Pancreas (tissue), 10 donors: ENCODE measurements around the gene RBM18. TPM values are rescaled to one million over a fixed set of nuclear protein-coding genes. Genes with fewer than 3 reads are reported as not detected.

Experiments
- ATAC-seq, 4 donors: fragments of 200-7000 bp; cut with Tn5 transposase; one replicate each; pipeline versions ENCODE4 v1.8.0 to v1.9.1; 2020; ENCODE audit warnings: mild to moderate bottlenecking in 4 of 4, moderate library complexity in 4 of 4
- DNase-seq, 6 donors: peaks; one replicate each; pipeline ENCODE4 v3.0.0-alpha.2; 2020
- FAIRE-seq: peaks from 2 replicates; lab custom pipeline; 2012; peaks lifted over from hg19 to GRCh38; lab: Jason Lieb, UNC
- H3K27ac ChIP-seq, 4 donors: fragments of 200-600 bp; sonication (generic); 1 replicate in 3 of 4; 2 replicates in 1 of 4; pipeline versions ENCODE4 v1.5.0 to v1.8.0; 2020
- H3K27me3 ChIP-seq, 4 donors: fragments of 200-600 bp; one replicate each; pipeline ENCODE4 v1.8.0; 2021
- H3K36me3 ChIP-seq, 3 donors: fragments of 200-600 bp; sonication (generic) in 1 of 3; one replicate each; pipeline versions ENCODE4 v1.5.0 to v1.8.0; 2020 to 2021
- H3K4me1 ChIP-seq, 3 donors: fragments of 200-600 bp; one replicate each; pipeline ENCODE4 v1.8.0; 2021
- H3K4me3 ChIP-seq, 4 donors: fragments of 200-600 bp; sonication (generic) in 2 of 4; one replicate each; pipeline versions ENCODE4 v1.5.0 to v1.8.0; 2020 to 2021
- H3K9me3 ChIP-seq, 4 donors: fragments of 200-600 bp; one replicate each; pipeline ENCODE4 v1.8.0; 2021
- WGBS, 2 donors: extraction: QIAGEN DNeasy Blood & Tissue Kit; methylation state at CpG; one replicate each; pipeline ENCODE4 v1.1.7; 2013; 5-methylcytosine and 5-hydroxymethylcytosine counted together
- intact Hi-C, 3 donors: fragments of 100-400 bp; cut with DNase I; formaldehyde crosslinking; loops; one replicate each; pipeline versions ENCODE4 v1.11.1 to v1.14.2; 2022
- polyA plus RNA-seq, 2 donors: library from polyadenylated mRNA; stranded (reverse); fragments of 200-250 nt; gene quantifications; one replicate each; pipeline ENCODE4 v1.2.3, GENCODE V29; 2013
- total RNA-seq, 6 donors: library from RNA; stranded (reverse); fragmentation: NEBNext Ultra II Directional in 4 of 6; extraction: Animal tissue kit (Norgen Biotek cat#: 25700) in 4 of 6; gene quantifications; one replicate each; pipeline versions ENCODE4 v1.2.1 to v1.2.4, GENCODE V29; 2021 to 2023
- TF ChIP-seq, protein P1 (sequence below), 4 donors: fragments of 200-600 bp; sonication (generic) in 3 of 4; IDR thresholded peaks; one replicate each; pipeline versions ENCODE4 v1.5.0 to v1.8.0; 2021; ENCODE audit warnings: antibody characterized with exemption in 4 of 4
- donor health status: healthy with polysubstance abuse.
- donor health status: DM: no; HTN: no; CAD: no; lungs with moderate emphysema.
- donor health status: DM: no; HTN: no; CAD: no.
- donor health status: control.
- donor health status: control.
- donor health status: Bipolar disorder and iron deficiency.
- donor health status: DM: yes; HTN: yes; CAD: no.
- donor health status: DM: no; HTN: no; CAD: no.
- donor health status: DM: no; HTN: no; CAD: no.
- donor health status: DM: yes; HTN: yes; CAD: no.

RBM18 gene
- total and polyA plus RNA-seq, 8 donors = 1.7 to 10.5 (median 6.0) TPM

- Histone ChIP-seq H3K27me3 (no peaks in the 10 kb centered on the region), H3K4me1 (no peaks in the 10 kb centered on the region), H3K36me3 (peaks cover 0 to 29% (median 12%) of the 10 kb centered on the region in 3 donors), H3K9me3 (no peaks in the 10 kb centered on the region), H3K27ac (no peak overlapping the region), H3K4me3 (no peak overlapping the region)
- ATAC-seq = no peak
- DNase-seq = no peak
- intact Hi-C loops = no loop called here
- 85 to 86% methylated on average over 3 of the region's 3 CpGs for WGBS, 2 donors
- TF ChIP-seq, protein P1, sequence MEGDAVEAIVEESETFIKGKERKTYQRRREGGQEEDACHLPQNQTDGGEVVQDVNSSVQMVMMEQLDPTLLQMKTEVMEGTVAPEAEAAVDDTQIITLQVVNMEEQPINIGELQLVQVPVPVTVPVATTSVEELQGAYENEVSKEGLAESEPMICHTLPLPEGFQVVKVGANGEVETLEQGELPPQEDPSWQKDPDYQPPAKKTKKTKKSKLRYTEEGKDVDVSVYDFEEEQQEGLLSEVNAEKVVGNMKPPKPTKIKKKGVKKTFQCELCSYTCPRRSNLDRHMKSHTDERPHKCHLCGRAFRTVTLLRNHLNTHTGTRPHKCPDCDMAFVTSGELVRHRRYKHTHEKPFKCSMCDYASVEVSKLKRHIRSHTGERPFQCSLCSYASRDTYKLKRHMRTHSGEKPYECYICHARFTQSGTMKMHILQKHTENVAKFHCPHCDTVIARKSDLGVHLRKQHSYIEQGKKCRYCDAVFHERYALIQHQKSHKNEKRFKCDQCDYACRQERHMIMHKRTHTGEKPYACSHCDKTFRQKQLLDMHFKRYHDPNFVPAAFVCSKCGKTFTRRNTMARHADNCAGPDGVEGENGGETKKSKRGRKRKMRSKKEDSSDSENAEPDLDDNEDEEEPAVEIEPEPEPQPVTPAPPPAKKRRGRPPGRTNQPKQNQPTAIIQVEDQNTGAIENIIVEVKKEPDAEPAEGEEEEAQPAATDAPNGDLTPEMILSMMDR (IDR thresholded peaks at IDR 0.05) = no peak
- FAIRE-seq = no peak
These were observed 9.9 kb downstream of the RBM18 start for GRCh38 chr9:122254761-122255160.

DNA sequence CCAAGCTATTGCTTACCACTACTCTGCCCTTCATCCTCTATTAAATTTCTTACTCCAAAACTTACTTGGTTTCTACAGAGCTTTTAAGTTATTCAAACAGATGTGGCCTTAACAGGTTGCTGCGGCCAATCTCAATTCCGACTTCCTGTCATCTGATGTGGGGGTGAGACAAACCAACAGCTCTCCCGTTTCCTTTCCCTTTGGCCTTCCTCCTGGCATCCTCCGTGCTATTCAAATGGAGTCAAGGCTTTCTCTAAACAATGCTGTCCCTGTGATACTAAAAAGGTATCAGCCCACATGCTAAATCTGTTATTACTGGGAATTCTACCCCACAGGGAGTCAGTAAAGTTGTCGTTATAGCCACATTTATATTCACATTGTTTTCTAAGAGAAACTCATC, 11.8 kb downstream of the RBM18 start:
- WGBS, 2 donors = 74 to 79% methylated on average over 5 of the region's 5 CpGs
- H3K27ac ChIP-seq = no peak overlapping the region
- no peak for DNase-seq

DNA sequence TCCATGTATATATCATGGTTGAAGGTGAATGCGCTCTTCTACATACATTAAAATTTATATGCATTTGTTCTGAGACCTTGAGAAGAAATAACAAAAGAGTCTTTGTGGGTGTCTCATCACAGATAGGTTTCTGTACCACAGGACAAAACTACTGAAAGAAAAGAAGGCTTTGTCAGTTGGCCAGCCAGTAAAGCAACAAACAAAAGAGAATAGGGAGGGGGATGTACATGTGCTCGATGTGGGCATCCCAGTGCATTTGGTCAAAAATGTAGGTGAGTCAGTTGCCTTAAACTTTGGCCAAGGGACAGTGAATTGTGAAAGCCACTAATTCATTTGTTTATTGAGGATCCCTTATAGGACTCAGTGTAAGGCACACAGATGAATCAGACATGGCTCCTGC, 13.3 kb downstream of the RBM18 start:
- peaks cover 0 to 36% (median 6%) of the 10 kb centered on the region in 3 donors for H3K36me3 ChIP-seq
- intact Hi-C loops = no loop called here

More for the DNA sequence above, 11.8 kb downstream of the RBM18 start:
- ATAC-seq (no peak), FAIRE-seq (no peak)
- H3K4me1 ChIP-seq = no peaks in the 10 kb centered on the region
- H3K4me3 ChIP-seq = no peak overlapping the region
- TF ChIP-seq, protein P1 (IDR thresholded peaks at IDR 0.05) = no peak
- intact Hi-C loops = no loop called here
- no peaks in the 10 kb centered on the region for H3K27me3 ChIP-seq
- H3K36me3 ChIP-seq = peaks cover 0 to 25% (median 6%) of the 10 kb centered on the region in 3 donors
- H3K9me3 ChIP-seq = no peaks in the 10 kb centered on the region

DNA sequence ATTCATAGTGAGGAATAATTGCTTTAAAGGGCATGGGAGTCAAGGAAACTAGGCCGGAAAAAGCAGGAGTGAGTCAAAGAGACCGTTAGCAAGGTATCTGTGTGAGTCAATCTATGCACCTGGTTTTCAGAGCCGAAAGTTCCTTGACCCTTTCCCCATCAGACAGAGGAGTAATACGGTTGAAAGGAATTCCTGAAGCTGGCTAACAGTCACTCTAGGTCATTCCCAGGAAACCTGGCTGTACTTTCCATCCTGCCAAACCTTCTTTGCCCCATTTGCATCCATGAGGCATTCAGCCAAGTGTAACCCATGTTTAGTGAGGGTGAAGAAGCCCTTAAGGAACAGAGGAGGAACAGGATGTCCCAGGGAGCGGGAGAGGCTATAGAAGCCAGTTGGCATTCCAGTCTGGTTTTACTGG, 16.2 kb downstream of the RBM18 start:
- H3K4me3 ChIP-seq = no peak overlapping the region

More for the DNA sequence above, 13.3 kb downstream of the RBM18 start:
- Histone ChIP-seq H3K27ac (no peak overlapping the region), H3K27me3 (no peaks in the 10 kb centered on the region), H3K4me3 (no peak overlapping the region), H3K4me1 (no peaks in the 10 kb centered on the region), H3K9me3 (no peaks in the 10 kb centered on the region)
- DNase-seq (no peak), ATAC-seq (no peak), FAIRE-seq (no peak)
- 91 to 93% methylated on average over 2 of the region's 2 CpGs for WGBS, 2 donors
- TF ChIP-seq, protein P1 (IDR thresholded peaks at IDR 0.05) = no peak

GRCh38 chr9:122246666-122247065, 18.0 kb downstream of the RBM18 start:
- TF ChIP-seq, protein P1 (IDR thresholded peaks at IDR 0.05) = no peak
- 90 to 91% methylated on average over 3 of the region's 3 CpGs for WGBS, 2 donors
- Histone ChIP-seq H3K4me1 (no peaks in the 10 kb centered on the region), H3K27ac (no peak overlapping the region), H3K27me3 (no peaks in the 10 kb centered on the region), H3K4me3 (no peak overlapping the region), H3K9me3 (no peaks in the 10 kb centered on the region), H3K36me3 (peaks cover 0 to 65% (median 9%) of the 10 kb centered on the region in 3 donors)
- intact Hi-C loops = no loop called here
- no peak for ATAC-seq
- no peak for DNase-seq
- no peak for FAIRE-seq

More for the DNA sequence above, 16.2 kb downstream of the RBM18 start:
- intact Hi-C loops = no loop called here
- peaks cover 0 to 60% (median 11%) of the 10 kb centered on the region in 3 donors for H3K36me3 ChIP-seq
- WGBS, 2 donors = 89 to 94% methylated on average over 5 of the region's 5 CpGs
- no peaks in the 10 kb centered on the region for H3K4me1 ChIP-seq
- FAIRE-seq = no peak
- H3K27me3 ChIP-seq = no peaks in the 10 kb centered on the region
- no peak overlapping the region for H3K27ac ChIP-seq
- TF ChIP-seq, protein P1 (IDR thresholded peaks at IDR 0.05) = no peak
- no peaks in the 10 kb centered on the region for H3K9me3 ChIP-seq
- ATAC-seq = no peak
- no peak for DNase-seq
